Chondrocyte (in vitro differentiated cells): ENCODE data around the gene ZBTB6. TPM values are rescaled to one million over a fixed set of nuclear protein-coding genes. Genes with fewer than 3 reads are reported as not detected.
"Not testable (repeated sequence)": the region's sequence is repeated elsewhere in the genome, so short reads cannot be mapped to it uniquely, and the experiment has no call there.

Source experiments
- DNase-seq: peaks from one replicate; pipeline ENCODE4 v3.0.0; 2021; ENCODE audit warnings: mixed read lengths, low spot score
- H3K27ac Mint-ChIP-seq: one replicate; pipeline ENCODE4 v1.8.0; 2021; ENCODE audit warnings: mild to moderate bottlenecking, moderate library complexity, mixed read lengths; ENCODE audit not compliant: unreplicated experiment
- H3K27me3 Mint-ChIP-seq: 2 replicates; pipeline ENCODE4 v1.8.0; 2021; ENCODE audit warnings: low read depth, mixed read lengths
- H3K36me3 Mint-ChIP-seq: 2 replicates; pipeline ENCODE4 v1.8.0; 2021; ENCODE audit warnings: low read depth, mixed read lengths
- H3K4me1 Mint-ChIP-seq: 2 replicates; pipeline ENCODE4 v1.8.0; 2021; ENCODE audit warnings: low read depth, mild to moderate bottlenecking, mixed read lengths
- H3K4me3 Mint-ChIP-seq: one replicate; pipeline ENCODE4 v1.8.0; 2021; ENCODE audit warnings: mild to moderate bottlenecking, moderate library complexity, mixed read lengths; ENCODE audit not compliant: unreplicated experiment
- H3K9me3 Mint-ChIP-seq: 2 replicates; pipeline ENCODE4 v1.8.0; 2021; ENCODE audit warnings: low read depth, mixed read lengths
- CTCF ChIP-seq: fragments of 200-600 bp; sonication (generic); IDR thresholded peaks from 2 replicates; pipeline ENCODE4 v1.5.0; 2021; ENCODE audit warnings: antibody characterized with exemption, mild to moderate bottlenecking, moderate library complexity
- total RNA-seq: library from RNA; stranded (reverse); gene quantifications from 3 replicates; pipeline ENCODE4 v1.2.1, GENCODE V29; 2021

Gene ZBTB6
- total RNA-seq, 1 donor from 2014 or later, result 8.6 TPM

- H3K9me3 Mint-ChIP-seq, result no peaks in the 10 kb centered on the region
- H3K36me3 Mint-ChIP-seq, result peaks cover 45% of the 10 kb centered on the region
- DNase-seq, result no peak
- no peaks in the 10 kb centered on the region for H3K27me3 Mint-ChIP-seq
- TF ChIP-seq CTCF, result no peak
- peaks cover 6% of the 10 kb centered on the region for H3K4me1 Mint-ChIP-seq
- no peak overlapping the region for H3K27ac Mint-ChIP-seq
- H3K4me3 Mint-ChIP-seq, result no peak overlapping the region
Observed at GRCh38 chr9:122875523-122875922, 37.6 kb downstream of the ZBTB6 start.

- H3K4me3 Mint-ChIP-seq, H3K9me3 Mint-ChIP-seq, H3K27me3 Mint-ChIP-seq, DNase-seq, H3K27ac Mint-ChIP-seq, H3K4me1 Mint-ChIP-seq: not testable (repeated sequence)
- H3K36me3 Mint-ChIP-seq, result peaks cover 20% of the 10 kb centered on the region
Observed at GRCh38 chr9:122867276-122867675, 45.8 kb downstream of the ZBTB6 start.

- H3K27me3 Mint-ChIP-seq, result no peaks in the 10 kb centered on the region
- no peak overlapping the region for H3K4me3 Mint-ChIP-seq
- DNase-seq, result no peak
- H3K36me3 Mint-ChIP-seq, result peaks cover 16% of the 10 kb centered on the region
- H3K27ac Mint-ChIP-seq, result no peak overlapping the region
- TF ChIP-seq CTCF, result no peak
- H3K9me3 Mint-ChIP-seq, result no peaks in the 10 kb centered on the region
- peaks cover under 1% of the 10 kb centered on the region for H3K4me1 Mint-ChIP-seq
Observed at GRCh38 chr9:122866079-122866478, 47.0 kb downstream of the ZBTB6 start.

GRCh38 chr9:122865300-122865699 lies 47.8 kb downstream of the ZBTB6 start:
- Mint-ChIP-seq H3K27ac (no peak overlapping the region), H3K27me3 (no peaks in the 10 kb centered on the region), H3K36me3 (peaks cover 11% of the 10 kb centered on the region), H3K4me1 (peaks cover 9% of the 10 kb centered on the region), H3K9me3 (no peaks in the 10 kb centered on the region), H3K4me3 (no peak overlapping the region)
- TF ChIP-seq CTCF, result no peak
- no peak for DNase-seq

GRCh38 chr9:122863407-122863806 lies 49.7 kb downstream of the ZBTB6 start:
- no peak overlapping the region for H3K27ac Mint-ChIP-seq
- H3K27me3 Mint-ChIP-seq, result no peaks in the 10 kb centered on the region
- H3K36me3 Mint-ChIP-seq, result peaks cover 18% of the 10 kb centered on the region
- H3K9me3 Mint-ChIP-seq, result no peaks in the 10 kb centered on the region
- no peak for TF ChIP-seq CTCF
- H3K4me3 Mint-ChIP-seq, result no peak overlapping the region
- peaks cover 17% of the 10 kb centered on the region for H3K4me1 Mint-ChIP-seq
- DNase-seq, result no peak

GRCh38 chr9:122860319-122861142 lies 52.6 kb downstream of the ZBTB6 start:
- Mint-ChIP-seq H3K4me3 (no peak overlapping the region), H3K36me3 (peaks cover 24% of the 10 kb centered on the region), H3K27me3 (no peaks in the 10 kb centered on the region), H3K9me3 (no peaks in the 10 kb centered on the region), H3K4me1 (peaks cover 17% of the 10 kb centered on the region), H3K27ac (peak overlapping the region; percentile 68)
- no peak for TF ChIP-seq CTCF
- DNase-seq, result no peak
